ENCODE measurements around the gene HIVEP3. TPM values are rescaled to one million over a fixed set of nuclear protein-coding genes. Genes with fewer than 3 reads are reported as not detected.
A peak's percentile ranks its signal among the peaks of the same experiment; 100 is the strongest.
"Not testable (repeated sequence)": the region's sequence is repeated elsewhere in the genome, so short reads cannot be mapped to it uniquely, and the experiment has no call there.

HIVEP3 gene
- total RNA-seq = 1 to 10 TPM; 3.1 to 8.0 (median 4.6) TPM

GRCh38 chr1:41918450-41919043 lies at the start of gene HIVEP3:
Gene HIVEP3 (minus strand): TSS chr1:41918922.
- ATAC-seq (replicated peaks in 6 of 8) = peak in 5 of 8 experiments; percentile 4 to 73 (median 13)
- peak within 1 kb of the TSS; percentile 41 to 93 (median 59) for H3K4me3 ChIP-seq
- WGBS, 10 experiments = 0 to 10% (median 1%) methylated on average over 1 to 15 of the region's 15 CpGs
- peak within 1 kb of the TSS; percentile 58 to 91 for H3K27ac ChIP-seq
- in situ Hi-C loops (cut with MboI; ENCODE audit: low pct_unique_long_range_greater_than_20kb in 2 of 9, low sequenced_read_pairs in 9 of 9, unreplicated experiment in 9 of 9) = no loop called here
- peaks cover 29 to 31% of the 10 kb centered on the region in 2 donors for H3K4me1 ChIP-seq (replicated peaks in 1 of 2)

- H3K27ac ChIP-seq = no peak overlapping the region
- no peak overlapping the region for H3K4me3 ChIP-seq
- 83 to 100% (median 89%) methylated on average over 1 to 3 of the region's 3 CpGs; no CpG with 5 or more reads in 4 of the 10 experiments for WGBS, 10 experiments
- no peaks in the 10 kb centered on the region for H3K4me1 ChIP-seq (replicated peaks in 1 of 2)
- ATAC-seq (replicated peaks in 6 of 8) = no peak
- in situ Hi-C loops (cut with MboI; ENCODE audit: low pct_unique_long_range_greater_than_20kb in 2 of 9, low sequenced_read_pairs in 9 of 9, unreplicated experiment in 9 of 9) = no loop called here
Observed at GRCh38 chr1:41964400-41964799, 45.7 kb upstream of the HIVEP3 start.

- no peak for ATAC-seq (replicated peaks in 6 of 8)
- 0 to 98% (median 90%) methylated on average over 1 to 6 of the region's 6 CpGs; no CpG with 5 or more reads in 1 of the 10 experiments for WGBS, 10 experiments
Observed at GRCh38 chr1:41963636-41964035, 44.9 kb upstream of the HIVEP3 start.

GRCh38 chr1:41958015-41958673 lies 39.4 kb upstream of the HIVEP3 start:
- H3K27ac ChIP-seq = no peak overlapping the region
- H3K4me3 ChIP-seq = no peak overlapping the region
- WGBS, 10 experiments = 33 to 100% (median 82%) methylated on average over 1 to 5 of the region's 6 CpGs; no CpG with 5 or more reads in 4 of the 10 experiments
- no peak for ATAC-seq (replicated peaks in 6 of 8)
- H3K4me1 ChIP-seq (replicated peaks in 1 of 2) = peaks cover 18 to 25% of the 10 kb centered on the region in 2 donors
- in situ Hi-C loops (cut with MboI; ENCODE audit: low pct_unique_long_range_greater_than_20kb in 2 of 9, low sequenced_read_pairs in 9 of 9, unreplicated experiment in 9 of 9) = no loop called here

More at GRCh38 chr1:41963636-41964035, 44.9 kb upstream of the HIVEP3 start:
- no peak overlapping the region for H3K27ac ChIP-seq
- in situ Hi-C loops (cut with MboI; ENCODE audit: low pct_unique_long_range_greater_than_20kb in 2 of 9, low sequenced_read_pairs in 9 of 9, unreplicated experiment in 9 of 9) = no loop called here
- H3K4me1 ChIP-seq (replicated peaks in 1 of 2) = no peaks in the 10 kb centered on the region
- H3K4me3 ChIP-seq = no peak overlapping the region

- no peak for ATAC-seq (replicated peaks in 6 of 8)
Observed at GRCh38 chr1:41957568-41957967, 38.8 kb upstream of the HIVEP3 start.

GRCh38 chr1:41955461-41956159 lies 36.9 kb upstream of the HIVEP3 start:
- ATAC-seq (replicated peaks in 6 of 8) = peak in 7 of 8 experiments; percentile 84 to 94 (median 92)
- Histone ChIP-seq H3K4me3 (no peak overlapping the region), H3K27ac (no peak overlapping the region), H3K4me1 (replicated peaks in 1 of 2) (peaks cover 18 to 25% of the 10 kb centered on the region in 2 donors)
- in situ Hi-C loops (cut with MboI; ENCODE audit: low pct_unique_long_range_greater_than_20kb in 2 of 9, low sequenced_read_pairs in 9 of 9, unreplicated experiment in 9 of 9) = no loop called here
- 0 to 23% (median 10%) methylated on average over 1 to 9 of the region's 9 CpGs; no CpG with 5 or more reads in 2 of the 10 experiments for WGBS, 10 experiments

More at GRCh38 chr1:41957568-41957967, 38.8 kb upstream of the HIVEP3 start:
- peaks cover 18 to 25% of the 10 kb centered on the region in 2 donors for H3K4me1 ChIP-seq (replicated peaks in 1 of 2)
- WGBS, 10 experiments = 30 to 100% (median 94%) methylated on average over 1 to 3 of the region's 3 CpGs; no CpG with 5 or more reads in 2 of the 10 experiments
- H3K4me3 ChIP-seq = no peak overlapping the region
- H3K27ac ChIP-seq = no peak overlapping the region
- in situ Hi-C loops (cut with MboI; ENCODE audit: low pct_unique_long_range_greater_than_20kb in 2 of 9, low sequenced_read_pairs in 9 of 9, unreplicated experiment in 9 of 9) = no loop called here

GRCh38 chr1:41954533-41954944 lies 35.8 kb upstream of the HIVEP3 start:
- WGBS, 10 experiments = 41 to 77% (median 60%) methylated on average over 2 to 6 of the region's 6 CpGs; no CpG with 5 or more reads in 1 of the 10 experiments
- Histone ChIP-seq H3K4me1 (replicated peaks in 1 of 2) (peaks cover 18 to 25% of the 10 kb centered on the region in 2 donors), H3K27ac (no peak overlapping the region), H3K4me3 (no peak overlapping the region)
- peak in 4 of 8 experiments; percentile 20 to 36 (median 21) for ATAC-seq (replicated peaks in 6 of 8)
- in situ Hi-C loops (cut with MboI; ENCODE audit: low pct_unique_long_range_greater_than_20kb in 2 of 9, low sequenced_read_pairs in 9 of 9, unreplicated experiment in 9 of 9) = no loop called here

GRCh38 chr1:41953291-41953690 lies 34.6 kb upstream of the HIVEP3 start:
- Histone ChIP-seq H3K27ac (no peak overlapping the region), H3K4me1 (replicated peaks in 1 of 2) (peaks cover 18 to 25% of the 10 kb centered on the region in 2 donors), H3K4me3 (no peak overlapping the region)
- no peak for ATAC-seq (replicated peaks in 6 of 8)
- 9 to 80% (median 63%) methylated on average over 1 of the region's 1 CpG for WGBS, 10 experiments
- in situ Hi-C loops (cut with MboI; ENCODE audit: low pct_unique_long_range_greater_than_20kb in 2 of 9, low sequenced_read_pairs in 9 of 9, unreplicated experiment in 9 of 9) = no loop called here

- Histone ChIP-seq H3K4me1 (replicated peaks in 1 of 2) (peaks cover 18 to 25% of the 10 kb centered on the region in 2 donors), H3K27ac (no peak overlapping the region), H3K4me3 (no peak overlapping the region)
- in situ Hi-C loops (cut with MboI; ENCODE audit: low pct_unique_long_range_greater_than_20kb in 2 of 9, low sequenced_read_pairs in 9 of 9, unreplicated experiment in 9 of 9) = no loop called here
- 74 to 100% (median 94%) methylated on average over 1 to 2 of the region's 2 CpGs; no CpG with 5 or more reads in 1 of the 10 experiments for WGBS, 10 experiments
- no peak for ATAC-seq (replicated peaks in 6 of 8)
Observed at GRCh38 chr1:41952208-41952607, 33.5 kb upstream of the HIVEP3 start.

GRCh38 chr1:41951492-41951891 lies 32.8 kb upstream of the HIVEP3 start:
- H3K27ac ChIP-seq; in situ Hi-C loops (cut with MboI; ENCODE audit: low pct_unique_long_range_greater_than_20kb in 2 of 9, low sequenced_read_pairs in 9 of 9, unreplicated experiment in 9 of 9); H3K4me3 ChIP-seq; ATAC-seq (replicated peaks in 6 of 8): not testable (repeated sequence)
- 71 to 100% (median 88%) methylated on average over 1 to 3 of the region's 3 CpGs; no CpG with 5 or more reads in 3 of the 10 experiments for WGBS, 10 experiments
- peaks cover 18 to 25% of the 10 kb centered on the region in 2 donors for H3K4me1 ChIP-seq (replicated peaks in 1 of 2)

- in situ Hi-C loops (cut with MboI; ENCODE audit: low pct_unique_long_range_greater_than_20kb in 2 of 9, low sequenced_read_pairs in 9 of 9, unreplicated experiment in 9 of 9) = no loop called here
- no peak overlapping the region for H3K27ac ChIP-seq
- no peak for ATAC-seq (replicated peaks in 6 of 8)
- no peak overlapping the region for H3K4me3 ChIP-seq
- 0 to 67% (median 26%) methylated on average over 1 of the region's 1 CpG; no CpG with 5 or more reads in 2 of the 10 experiments for WGBS, 10 experiments
- H3K4me1 ChIP-seq (replicated peaks in 1 of 2) = peaks cover 13 to 18% of the 10 kb centered on the region in 2 donors
Observed at GRCh38 chr1:41950820-41951219, 32.1 kb upstream of the HIVEP3 start.

- 83 to 100% (median 92%) methylated on average over 2 to 10 of the region's 10 CpGs; no CpG with 5 or more reads in 4 of the 10 experiments for WGBS, 10 experiments
- H3K4me3 ChIP-seq; H3K27ac ChIP-seq; ATAC-seq (replicated peaks in 6 of 8); in situ Hi-C loops (cut with MboI; ENCODE audit: low pct_unique_long_range_greater_than_20kb in 2 of 9, low sequenced_read_pairs in 9 of 9, unreplicated experiment in 9 of 9); H3K4me1 ChIP-seq (replicated peaks in 1 of 2): not testable (repeated sequence)
Observed at GRCh38 chr1:41945946-41946345, 27.2 kb upstream of the HIVEP3 start.

- in situ Hi-C loops (cut with MboI; ENCODE audit: low pct_unique_long_range_greater_than_20kb in 2 of 9, low sequenced_read_pairs in 9 of 9, unreplicated experiment in 9 of 9) = no loop called here
- no peak overlapping the region for H3K27ac ChIP-seq
- H3K4me3 ChIP-seq = no peak overlapping the region
- no peaks in the 10 kb centered on the region for H3K4me1 ChIP-seq (replicated peaks in 1 of 2)
- 60 to 100% (median 100%) methylated on average over 1 of the region's 1 CpG; no CpG with 5 or more reads in 3 of the 10 experiments for WGBS, 10 experiments
- no peak for ATAC-seq (replicated peaks in 6 of 8)
Observed at GRCh38 chr1:41943717-41944116, 25.0 kb upstream of the HIVEP3 start.
